B cell (primary cell): Measurements from ENCODE around the gene FKBP8. TPM values are rescaled to one million over a fixed set of nuclear protein-coding genes. Genes with fewer than 3 reads are reported as not detected.

ENCODE experiments used
- ATAC-seq: fragments of 200-7000 bp; cut with Tn5 transposase; one replicate; pipeline ENCODE4 v1.10.0; 2021; ENCODE audit warnings: low read depth, mild to moderate bottlenecking, moderate number of reproducible peaks, moderate library complexity
- CTCF ChIA-PET: fragments of 350-600 bp; sonication (Branson Sonifier 250); formaldehyde crosslinking; loops from one replicate; lab custom pipeline; 2021; ENCODE audit warnings: antibody characterized with exemption, inconsistent platforms; lab: Charles Lee
- POLR2A ChIA-PET: fragments of 350-600 bp; sonication (Branson Sonifier 250); formaldehyde crosslinking; loops from one replicate; lab custom pipeline; 2021; ENCODE audit warnings: antibody characterized with exemption; lab: Charles Lee
- DNase-seq: peaks from one replicate; pipeline ENCODE4 v3.0.0; 2013
- H2AFZ ChIP-seq: 2 replicates; pipeline ENCODE4 v1.6.1; 2012; ENCODE audit warnings: mild to moderate bottlenecking, low read depth, low read length; ENCODE audit not compliant: insufficient read depth, poor library complexity, severe bottlenecking
- H3K27ac ChIP-seq, 2 donors: 1 replicate in 1 of 2; 2 replicates in 1 of 2; pipeline ENCODE4 v1.5.1; 2012 to 2013; ENCODE audit warnings: low read length in 2 of 2, mild to moderate bottlenecking in 2 of 2, moderate library complexity in 1 of 2
- H3K27me3 ChIP-seq, 4 experiments: fragments of 200-600 bp in 1 of 4; sonication (generic) in 1 of 4; replicated peaks in 1 of 4; 1 replicate in 2 of 4; 2 replicates in 2 of 4; pipeline versions ENCODE4 v1.6.1 to v1.7.0; 2013 to 2016; ENCODE audit warnings: low read length in 3 of 4, mild to moderate bottlenecking in 2 of 4, mixed read lengths in 1 of 4, moderate library complexity in 1 of 4; ENCODE audit not compliant: insufficient read depth in 4 of 4, control insufficient read depth in 3 of 4; ENCODE audit errors: control extremely low read depth in 1 of 4
- H3K36me3 ChIP-seq, 2 experiments: replicated peaks in 1 of 2; 1 replicate in 1 of 2; 2 replicates in 1 of 2; pipeline versions ENCODE4 v1.6.1 to v1.7.1; 2013; ENCODE audit warnings: low read length in 1 of 2; ENCODE audit not compliant: insufficient read depth in 2 of 2, control insufficient read depth in 1 of 2; ENCODE audit errors: control extremely low read depth in 1 of 2, extremely low read depth in 1 of 2
- H3K4me1 ChIP-seq, 2 donors: fragments of 200-600 bp in 1 of 2; sonication (generic) in 1 of 2; 1 replicate in 1 of 2; 2 replicates in 1 of 2; pipeline versions ENCODE4 v1.5.1 to v1.6.1; 2013 to 2017; ENCODE audit warnings: low read length in 2 of 2; ENCODE audit not compliant: control insufficient read depth in 2 of 2, insufficient read depth in 2 of 2
- H3K4me2 ChIP-seq: replicated peaks from 2 replicates; pipeline ENCODE3; 2012; ENCODE audit warnings: mild to moderate bottlenecking, low read depth, low read length; ENCODE audit not compliant: poor library complexity, severe bottlenecking
- H3K4me3 ChIP-seq, 5 experiments: fragments of 200-600 bp in 1 of 5; sonication (generic) in 1 of 5; 1 replicate in 3 of 5; 2 replicates in 2 of 5; pipeline versions ENCODE4 v1.5.1 to v1.7.0; 2011 to 2016; ENCODE audit warnings: low read length in 4 of 5, mild to moderate bottlenecking in 4 of 5, low read depth in 2 of 5, control low read depth in 1 of 5, moderate library complexity in 1 of 5; ENCODE audit not compliant: insufficient read depth in 1 of 5; ENCODE audit errors: control extremely low read depth in 1 of 5, extremely low read depth in 1 of 5
- H3K79me2 ChIP-seq: fragments of 200-600 bp; sonication (generic); one replicate; pipeline ENCODE4 v1.6.0; 2016; ENCODE audit warnings: low read length; ENCODE audit not compliant: control insufficient read depth, insufficient read depth
- H3K9ac ChIP-seq: fragments of 200-600 bp; sonication (generic); 2 replicates; pipeline ENCODE4 v1.6.1; 2017; ENCODE audit warnings: mild to moderate bottlenecking, low read length, moderate library complexity
- H3K9me3 ChIP-seq, 3 donors: one replicate each; pipeline versions ENCODE4 v1.6.1 to v1.7.1; 2013; ENCODE audit warnings: low read length in 2 of 3; ENCODE audit not compliant: control insufficient read depth in 2 of 3, insufficient read depth in 1 of 3; ENCODE audit errors: control extremely low read depth in 1 of 3
- H4K20me1 ChIP-seq: 2 replicates; pipeline ENCODE4 v1.6.0; 2012; ENCODE audit warnings: mild to moderate bottlenecking, low read length; ENCODE audit not compliant: insufficient read depth, control insufficient read depth, poor library complexity, severe bottlenecking
- H3K27ac Mint-ChIP-seq: one replicate; pipeline ENCODE4 v1.8.0; 2021; ENCODE audit warnings: mixed read lengths
- H3K27me3 Mint-ChIP-seq: one replicate; pipeline ENCODE4 v1.8.0; 2021; ENCODE audit warnings: mixed read lengths
- H3K4me1 Mint-ChIP-seq: one replicate; pipeline ENCODE4 v1.8.0; 2021; ENCODE audit warnings: mixed read lengths
- H3K4me3 Mint-ChIP-seq: one replicate; pipeline ENCODE4 v1.8.0; 2021; ENCODE audit warnings: mixed read lengths
- H3K9me3 Mint-ChIP-seq: one replicate; pipeline ENCODE4 v1.8.0; 2022; ENCODE audit warnings: mixed read lengths; ENCODE audit not compliant: insufficient read depth
- EZH2 ChIP-seq: IDR thresholded peaks from 2 replicates; pipeline ENCODE4 v1.6.1; 2012; ENCODE audit warnings: borderline replicate concordance, low read depth, mild to moderate bottlenecking, moderate library complexity, low read length; ENCODE audit not compliant: insufficient read depth, poor library complexity, severe bottlenecking
- WGBS: methylation state at CpG from one replicate; pipeline ENCODE4 v1.1.5; 2013; ENCODE audit warnings: missing lambda C conversion rate; ENCODE audit not compliant: insufficient coverage; 5-methylcytosine and 5-hydroxymethylcytosine counted together
- intact Hi-C: fragments of 100-400 bp; cut with micrococcal nuclease; formaldehyde crosslinking; loops from one replicate; pipeline ENCODE4 v1.10.0; 2022
- polyA plus RNA-seq: library from polyadenylated mRNA; depleted of rRNA; stranded (reverse); fragments of >200 nt; gene quantifications from 2 replicates; pipeline ENCODE4 v1.2.3, GENCODE V29; 2012
- total RNA-seq, 2 donors: library from RNA; stranded (reverse); fragments of 120-200 nt in 1 of 2; gene quantifications; 1 replicate in 1 of 2; 2 replicates in 1 of 2; pipeline versions ENCODE4 v1.2.3 to v1.2.4, GENCODE V29; 2013 to 2022
- TF ChIP-seq, protein P1 (sequence below): fragments of 200-600 bp; IDR thresholded peaks from one replicate; pipeline ENCODE4 v1.8.0; 2022; ENCODE audit warnings: antibody characterized with exemption, mild to moderate bottlenecking

FKBP8 gene
- total and polyA plus RNA-seq, 2 donors (not counting 1 experiment from before 2014, with no cell fraction given) = 148 to 163 TPM

DNA sequence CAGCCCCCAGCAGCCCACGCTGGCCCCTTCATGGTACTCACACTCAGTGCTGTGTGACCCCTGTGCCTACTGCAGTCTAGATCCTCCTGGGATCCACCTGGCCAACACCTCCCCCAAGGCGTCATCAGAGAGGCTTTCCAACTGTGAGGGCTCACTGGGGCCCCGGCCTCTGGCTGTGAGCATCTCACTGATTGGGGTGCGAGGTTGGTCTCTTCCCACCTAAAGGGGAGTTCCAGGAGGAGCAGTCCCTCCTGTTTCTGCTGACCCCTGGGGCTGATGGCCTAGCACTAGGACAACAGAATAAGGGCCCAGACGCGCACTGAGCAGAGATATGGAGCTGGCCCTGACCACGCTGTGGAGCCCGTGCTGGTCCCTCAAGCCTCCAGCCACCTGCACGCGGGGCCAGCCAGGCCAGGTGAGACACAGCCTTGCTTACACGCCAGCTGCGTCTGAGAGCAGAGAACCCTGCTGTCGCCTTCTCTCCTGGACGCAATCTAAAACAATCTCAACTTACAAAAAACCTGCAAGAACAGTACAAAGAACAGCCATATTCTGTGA is 53.7 kb downstream of the FKBP8 start:
- no peak overlapping the region for H2AFZ ChIP-seq
- Mint-ChIP-seq H3K9me3 (no peaks in the 10 kb centered on the region), H3K27ac (no peak overlapping the region), H3K27me3 (no peaks in the 10 kb centered on the region), H3K4me1 (peaks cover 31% of the 10 kb centered on the region), H3K4me3 (no peak overlapping the region)
- TF ChIP-seq, protein P1, sequence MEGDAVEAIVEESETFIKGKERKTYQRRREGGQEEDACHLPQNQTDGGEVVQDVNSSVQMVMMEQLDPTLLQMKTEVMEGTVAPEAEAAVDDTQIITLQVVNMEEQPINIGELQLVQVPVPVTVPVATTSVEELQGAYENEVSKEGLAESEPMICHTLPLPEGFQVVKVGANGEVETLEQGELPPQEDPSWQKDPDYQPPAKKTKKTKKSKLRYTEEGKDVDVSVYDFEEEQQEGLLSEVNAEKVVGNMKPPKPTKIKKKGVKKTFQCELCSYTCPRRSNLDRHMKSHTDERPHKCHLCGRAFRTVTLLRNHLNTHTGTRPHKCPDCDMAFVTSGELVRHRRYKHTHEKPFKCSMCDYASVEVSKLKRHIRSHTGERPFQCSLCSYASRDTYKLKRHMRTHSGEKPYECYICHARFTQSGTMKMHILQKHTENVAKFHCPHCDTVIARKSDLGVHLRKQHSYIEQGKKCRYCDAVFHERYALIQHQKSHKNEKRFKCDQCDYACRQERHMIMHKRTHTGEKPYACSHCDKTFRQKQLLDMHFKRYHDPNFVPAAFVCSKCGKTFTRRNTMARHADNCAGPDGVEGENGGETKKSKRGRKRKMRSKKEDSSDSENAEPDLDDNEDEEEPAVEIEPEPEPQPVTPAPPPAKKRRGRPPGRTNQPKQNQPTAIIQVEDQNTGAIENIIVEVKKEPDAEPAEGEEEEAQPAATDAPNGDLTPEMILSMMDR = no peak
- no peak for TF ChIP-seq EZH2
- peaks cover 3 to 6% of the 10 kb centered on the region in 2 donors for H3K4me1 ChIP-seq
- POLR2A ChIA-PET = no interaction called here
- no peak overlapping the region for H3K4me3 ChIP-seq
- H4K20me1 ChIP-seq = peaks cover 99% of the 10 kb centered on the region
- no peak overlapping the region for H3K27ac ChIP-seq
- ATAC-seq (no peak), DNase-seq (no peak)
- no peaks in the 10 kb centered on the region for H3K36me3 ChIP-seq
- WGBS = 94% methylated on average over 14 of the region's 14 CpGs
- no peak overlapping the region for H3K9ac ChIP-seq
- H3K79me2 ChIP-seq = peaks cover 98% of the 10 kb centered on the region
- intact Hi-C loops = no loop called here
- no peaks in the 10 kb centered on the region for H3K27me3 ChIP-seq
- no peaks in the 10 kb centered on the region for H3K9me3 ChIP-seq
- CTCF ChIA-PET = interaction anchor here (0.9 to 1.4 kb wide), 4 partner anchors 15 to 357 kb away, joined by 3 read pairs; no protein-coding TSS in a partner anchor
- no peak overlapping the region for H3K4me2 ChIP-seq

DNA sequence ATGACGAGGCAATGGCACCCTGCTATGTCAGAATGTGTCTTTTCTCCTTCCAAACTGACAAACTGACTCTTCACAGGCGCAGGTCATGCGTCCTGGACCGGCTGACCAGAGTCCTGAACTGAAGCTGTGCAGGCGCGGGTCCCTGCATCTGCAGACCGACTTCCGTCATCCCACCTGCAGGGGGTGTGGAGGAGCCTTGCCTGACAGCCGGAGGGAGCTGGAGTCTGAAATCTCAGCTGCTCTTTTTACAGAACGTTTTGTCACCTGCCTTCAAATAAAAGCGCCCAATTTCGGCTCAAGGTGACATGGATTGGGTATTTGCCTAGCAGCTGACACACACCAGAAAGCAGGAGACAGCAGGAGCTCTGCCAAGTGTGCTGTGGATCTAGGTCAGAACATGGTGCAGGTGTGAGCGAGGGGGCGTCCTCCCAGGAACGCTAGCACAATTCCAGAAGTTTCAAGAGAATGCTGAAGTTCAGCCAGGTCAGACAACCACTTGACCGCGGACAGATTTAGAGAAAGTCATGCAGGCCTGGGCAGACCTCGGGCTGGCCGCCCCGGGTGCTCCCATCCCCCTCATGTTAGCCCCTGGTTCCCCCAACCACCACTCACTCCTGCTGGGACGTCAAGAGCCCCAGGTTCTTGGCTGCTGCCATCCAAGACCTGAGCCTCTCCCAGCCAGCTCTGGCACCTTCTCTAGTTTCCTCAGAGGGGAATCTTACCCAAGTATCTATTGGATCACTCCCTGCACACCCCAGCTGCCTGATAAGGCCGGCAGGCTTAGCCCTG is 54.3 kb downstream of the FKBP8 start:
- no peaks in the 10 kb centered on the region for H3K27me3 Mint-ChIP-seq
- Histone ChIP-seq H3K36me3 (no peaks in the 10 kb centered on the region), H3K4me1 (peaks cover 0 to 3% of the 10 kb centered on the region in 2 donors), H3K79me2 (peaks cover 98% of the 10 kb centered on the region), H3K9me3 (no peaks in the 10 kb centered on the region), H3K9ac (no peak overlapping the region), H3K4me3 (no peak overlapping the region), H3K27me3 (no peaks in the 10 kb centered on the region), H3K27ac (no peak overlapping the region), H2AFZ (no peak overlapping the region), H4K20me1 (peaks cover 99% of the 10 kb centered on the region), H3K4me2 (no peak overlapping the region)
- no peak overlapping the region for H3K27ac Mint-ChIP-seq
- intact Hi-C loops = no loop called here
- WGBS = 89% methylated on average over 22 of the region's 22 CpGs
- ChIA-PET POLR2A (no interaction called here), CTCF (interaction anchor here (1.1 to 1.4 kb wide), 2 partner anchors 14 to 355 kb away, joined by 3 read pairs; no protein-coding TSS in a partner anchor)
- ATAC-seq (no peak), DNase-seq (no peak)
- peaks cover 33% of the 10 kb centered on the region for H3K4me1 Mint-ChIP-seq
- no peak overlapping the region for H3K4me3 Mint-ChIP-seq
- no peaks in the 10 kb centered on the region for H3K9me3 Mint-ChIP-seq
- no peak for TF ChIP-seq EZH2
- TF ChIP-seq, protein P1 = no peak
